GM18499 (cell line): ENCODE results near the gene HNRNPC.
"Not testable (repeated sequence)": the region's sequence is repeated elsewhere in the genome, so short reads cannot be mapped to it uniquely, and the experiment has no call there.

Experiments
- ATAC-seq: cut with Tn5 transposase; IDR thresholded peaks from one replicate; pipeline ENCODE4 v1.9.1; 2021; ENCODE audit warnings: moderate number of reproducible peaks; ENCODE audit not compliant: insufficient read depth, unreplicated experiment

Gene HNRNPC

GRCh38 chr14:21269252-21270046 is at the start of gene HNRNPC:
HNRNPC (minus strand) TSS chr14:21269442; CDS start chr14:21234193, 35,249 bp downstream.
- peak; percentile 86 for ATAC-seq

- ATAC-seq, result no peak
Measured at GRCh38 chr14:21317398-21317797, 48.2 kb upstream of the HNRNPC start.

- ATAC-seq, result no peak
Measured at GRCh38 chr14:21313512-21313911, 44.3 kb upstream of the HNRNPC start.

GRCh38 chr14:21311614-21312013 is 42.4 kb upstream of the HNRNPC start:
- no peak for ATAC-seq

GRCh38 chr14:21309956-21310355 is 40.7 kb upstream of the HNRNPC start:
- no peak for ATAC-seq

GRCh38 chr14:21309238-21309636 is 40.0 kb upstream of the HNRNPC start:
- no peak for ATAC-seq

- peak; percentile 78 for ATAC-seq
Measured at GRCh38 chr14:21308479-21309237, 39.4 kb upstream of the HNRNPC start.

- ATAC-seq, result no peak
Measured at GRCh38 chr14:21308132-21308478, 38.9 kb upstream of the HNRNPC start.

GRCh38 chr14:21307637-21308036 is 38.4 kb upstream of the HNRNPC start:
- ATAC-seq, result no peak

GRCh38 chr14:21302836-21303140 is 33.5 kb upstream of the HNRNPC start:
- not testable (repeated sequence) for ATAC-seq

GRCh38 chr14:21302013-21302835 is 33.0 kb upstream of the HNRNPC start:
- no peak for ATAC-seq

- ATAC-seq, result no peak
Measured at GRCh38 chr14:21300892-21301291, 31.6 kb upstream of the HNRNPC start.

- ATAC-seq, result no peak
Measured at GRCh38 chr14:21299562-21300130, 30.4 kb upstream of the HNRNPC start.

GRCh38 chr14:21298358-21298757 is 29.1 kb upstream of the HNRNPC start:
- no peak for ATAC-seq

GRCh38 chr14:21294026-21294425 is 24.8 kb upstream of the HNRNPC start:
- not testable (repeated sequence) for ATAC-seq

- ATAC-seq, result no peak
Measured at GRCh38 chr14:21287168-21287567, 17.9 kb upstream of the HNRNPC start.

- ATAC-seq, result not testable (repeated sequence)
Measured at GRCh38 chr14:21286516-21286915, 17.3 kb upstream of the HNRNPC start.

GRCh38 chr14:21281917-21282316 is 12.7 kb upstream of the HNRNPC start:
- not testable (repeated sequence) for ATAC-seq

GRCh38 chr14:21279783-21280182 is 10.5 kb upstream of the HNRNPC start, which contains the start of gene RPGRIP1:
RPGRIP1 (plus strand) TSS chr14:21280083; CDS start chr14:21287977, 7,894 bp downstream.
- no peak for ATAC-seq

- no peak for ATAC-seq
Measured at GRCh38 chr14:21278632-21279031, 9.4 kb upstream of the HNRNPC start.
